HepG2 (cell line): ENCODE results near the gene CDKN2AIP. TPM values are rescaled to one million over a fixed set of nuclear protein-coding genes. Genes with fewer than 3 reads are reported as not detected.

Experiments used
- KDM2A ChIP-seq: sonication (generic); formaldehyde crosslinking; IDR thresholded peaks from 2 replicates; pipeline ENCODE4 v1.4.0; 2020; ENCODE audit warnings: low read depth, missing genetic modification reagents, borderline replicate concordance
- MED8 ChIP-seq: sonication (generic); formaldehyde crosslinking; IDR thresholded peaks from 2 replicates; pipeline ENCODE4 v1.8.1; 2023; ENCODE audit warnings: mild to moderate bottlenecking, missing genetic modification reagents; ENCODE audit not compliant: insufficient replicate concordance
- MEIS2 ChIP-seq: sonication (generic); formaldehyde crosslinking; IDR thresholded peaks from 2 replicates; pipeline ENCODE4 v1.9.0; 2021; ENCODE audit warnings: mild to moderate bottlenecking, missing genetic modification reagents
- NFKBIZ ChIP-seq: IDR thresholded peaks from 2 replicates; pipeline ENCODE4 v1.6.1; 2018; ENCODE audit warnings: missing genetic modification reagents, missing compliant biosample characterization
- ZFP36L1 ChIP-seq: sonication (generic); formaldehyde crosslinking; IDR thresholded peaks from 2 replicates; pipeline ENCODE4 v1.8.0; 2022; ENCODE audit warnings: mild to moderate bottlenecking, missing genetic modification reagents, moderate library complexity
- ZHX1 ChIP-seq: sonication (generic); formaldehyde crosslinking; IDR thresholded peaks from 2 replicates; pipeline ENCODE4 v1.8.1; 2022; ENCODE audit warnings: low read depth, mild to moderate bottlenecking, missing genetic modification reagents
- ZNF264 ChIP-seq: sonication (generic); formaldehyde crosslinking; IDR thresholded peaks from 2 replicates; pipeline ENCODE4 v1.4.0; 2020; ENCODE audit warnings: missing genetic modification reagents
- ZNF296 ChIP-seq: sonication (generic); formaldehyde crosslinking; conservative IDR thresholded peaks from 2 replicates; pipeline ENCODE4 v1.5.0; 2020; ENCODE audit warnings: mild to moderate bottlenecking, missing genetic modification reagents
- ZNF547 ChIP-seq: sonication (generic); formaldehyde crosslinking; IDR thresholded peaks from 2 replicates; pipeline ENCODE4 v1.5.1; 2020; ENCODE audit warnings: mild to moderate bottlenecking, missing genetic modification reagents
- ZNF557 ChIP-seq: sonication (generic); formaldehyde crosslinking; IDR thresholded peaks from 2 replicates; pipeline ENCODE4 v1.4.0; 2020; ENCODE audit warnings: missing genetic modification reagents
- ZNF570 ChIP-seq: sonication (generic); formaldehyde crosslinking; IDR thresholded peaks from 2 replicates; pipeline ENCODE4 v1.4.0; 2020; ENCODE audit warnings: mild to moderate bottlenecking, missing genetic modification reagents, borderline replicate concordance
- ZNF7 ChIP-seq: IDR thresholded peaks from 2 replicates; pipeline ENCODE4 v1.6.1; 2016; ENCODE audit warnings: missing biosample characterization, missing genetic modification reagents
- ZNF770 ChIP-seq: sonication (generic); formaldehyde crosslinking; IDR thresholded peaks from 2 replicates; pipeline ENCODE4 v1.5.0; 2020; ENCODE audit warnings: mild to moderate bottlenecking, missing genetic modification reagents
- ZXDC ChIP-seq: sonication (generic); formaldehyde crosslinking; IDR thresholded peaks from 2 replicates; pipeline ENCODE4 v1.5.0; 2020; ENCODE audit warnings: mild to moderate bottlenecking, missing genetic modification reagents
- ZZZ3 ChIP-seq: sonication (generic); formaldehyde crosslinking; IDR thresholded peaks from 2 replicates; pipeline ENCODE4 v1.4.0; 2020; ENCODE audit warnings: missing genetic modification reagents, mild to moderate bottlenecking, borderline replicate concordance
- polyA plus RNA-seq, 8 experiments: library from polyadenylated mRNA; depleted of rRNA in 3 of 8; stranded (reverse) in 7 of 8; unstranded in 1 of 8; fragments of >200 nt; fragmentation: Illumina TruSeq in 4 of 8; extraction: Trizol in 4 of 8; gene quantifications; 2 replicates each; pipeline versions ENCODE4 v1.2.1 to v1.2.3, GENCODE V29; 2011 to 2016; ENCODE audit warnings: low read depth in 4 of 8, missing spikeins in 1 of 8, mixed read lengths in 1 of 8; ENCODE audit not compliant: insufficient read depth in 1 of 8
- total RNA-seq, 5 experiments: library from RNA; depleted of rRNA; stranded (reverse); fragments of >200 nt; fragmentation: Illumina TruSeq; extraction: Trizol; gene quantifications; 2 replicates each; pipeline ENCODE4 v1.2.3, GENCODE V29; 2016; ENCODE audit warnings: low read depth in 1 of 5
- TF ChIP-seq, protein P1 (sequence below): sonication (generic); formaldehyde crosslinking; IDR thresholded peaks from 2 replicates; pipeline ENCODE4 v1.4.0; 2020; ENCODE audit warnings: missing genetic modification reagents; ENCODE audit errors: not compliant biosample characterization
- TF ChIP-seq, protein P2 (sequence below): sonication (generic); formaldehyde crosslinking; IDR thresholded peaks from 2 replicates; pipeline ENCODE4 v1.4.0; 2020; ENCODE audit warnings: missing genetic modification reagents, borderline replicate concordance

Gene CDKN2AIP
- total and polyA plus RNA-seq, 2 of the 13 experiments (the other 11 are each of a cell fraction or from before 2014, with no cell fraction given) = 17.0 to 18.7 TPM

DNA sequence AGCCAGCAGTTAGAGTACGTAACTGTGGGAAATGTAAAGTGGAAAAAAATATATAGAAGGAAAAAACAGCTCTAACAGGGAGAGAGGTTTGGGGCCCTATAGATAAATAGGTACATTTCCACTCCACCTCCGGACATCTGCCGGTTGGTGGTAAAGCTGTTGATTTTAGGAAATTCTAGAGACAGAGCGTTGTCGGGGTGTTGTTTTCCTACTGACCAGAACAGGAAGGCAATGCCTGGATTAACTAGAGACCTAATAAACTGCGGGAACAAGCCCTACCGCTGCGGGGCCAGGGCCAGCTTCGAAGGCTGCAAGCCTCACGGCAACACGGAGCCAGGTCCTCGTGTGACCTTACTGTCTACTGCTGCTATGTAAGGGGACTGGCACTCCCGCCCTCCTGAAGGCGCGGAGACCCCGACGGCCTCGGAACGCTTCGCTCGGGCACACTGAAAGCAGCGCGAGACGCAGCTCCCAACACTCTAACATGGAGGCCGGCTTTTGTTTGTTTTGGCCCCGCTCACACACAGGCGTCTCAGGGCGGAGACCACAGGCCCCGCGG is 702 bp upstream of the CDKN2AIP start (continued):
- TF ChIP-seq ZNF770 (peak; percentile 50; the same call in 1 of the 2 replicates), ZNF557 (CRISPR knock-in tag) (peak; percentile 70; the same call in 1 of the 2 replicates), KDM2A (CRISPR knock-in tag) (peak; percentile 68; the same call in 1 of the 2 replicates), ZHX1 (CRISPR knock-in tag) (peak; percentile 19; the same call in 1 of the 2 replicates), MEIS2 (0 out of 2 replicates have a peak, but pooled peaks have one; percentile 39), ZNF296 (no peak), ZXDC (0 out of 2 replicates have a peak, but pooled peaks have one; percentile 70), ZZZ3 (no peak), ZNF264 (CRISPR knock-in tag) (peak; percentile 83; the same call in 1 of the 2 replicates), ZNF7 (no peak), ZFP36L1 (no peak; the same call in 1 of the 2 replicates), NFKBIZ (CRISPR knock-in tag) (0 out of 2 replicates have a peak, but pooled peaks have one; percentile 37), ZNF570 (CRISPR knock-in tag) (no peak), MED8 (CRISPR knock-in tag) (peak; percentile 78), ZNF547 (CRISPR knock-in tag) (no peak)
- TF ChIP-seq, protein P1, sequence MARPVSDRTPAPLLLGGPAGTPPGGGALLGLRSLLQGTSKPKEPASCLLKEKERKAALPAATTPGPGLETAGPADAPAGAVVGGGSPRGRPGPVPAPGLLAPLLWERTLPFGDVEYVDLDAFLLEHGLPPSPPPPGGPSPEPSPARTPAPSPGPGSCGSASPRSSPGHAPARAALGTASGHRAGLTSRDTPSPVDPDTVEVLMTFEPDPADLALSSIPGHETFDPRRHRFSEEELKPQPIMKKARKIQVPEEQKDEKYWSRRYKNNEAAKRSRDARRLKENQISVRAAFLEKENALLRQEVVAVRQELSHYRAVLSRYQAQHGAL (CRISPR knock-in tag) = no peak
- TF ChIP-seq, protein P2, sequence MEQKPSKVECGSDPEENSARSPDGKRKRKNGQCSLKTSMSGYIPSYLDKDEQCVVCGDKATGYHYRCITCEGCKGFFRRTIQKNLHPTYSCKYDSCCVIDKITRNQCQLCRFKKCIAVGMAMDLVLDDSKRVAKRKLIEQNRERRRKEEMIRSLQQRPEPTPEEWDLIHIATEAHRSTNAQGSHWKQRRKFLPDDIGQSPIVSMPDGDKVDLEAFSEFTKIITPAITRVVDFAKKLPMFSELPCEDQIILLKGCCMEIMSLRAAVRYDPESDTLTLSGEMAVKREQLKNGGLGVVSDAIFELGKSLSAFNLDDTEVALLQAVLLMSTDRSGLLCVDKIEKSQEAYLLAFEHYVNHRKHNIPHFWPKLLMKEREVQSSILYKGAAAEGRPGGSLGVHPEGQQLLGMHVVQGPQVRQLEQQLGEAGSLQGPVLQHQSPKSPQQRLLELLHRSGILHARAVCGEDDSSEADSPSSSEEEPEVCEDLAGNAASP (CRISPR knock-in tag) = peak; percentile 90
